BE2C (cell line): Measurements from ENCODE around the gene GIMAP1.

Experiments used
- DNase-seq: peaks from one replicate; pipeline ENCODE4 v3.0.0-alpha.2; 2020
- H3K27me3 ChIP-seq: fragments of 250-450 bp; sonication (Bioruptor Pico); 2 replicates; pipeline ENCODE4 v1.5.1; 2020; ENCODE audit warnings: mild to moderate bottlenecking
- H3K36me3 ChIP-seq: fragments of 250-450 bp; sonication (Bioruptor Pico); 2 replicates; pipeline ENCODE4 v1.5.1; 2020; ENCODE audit warnings: mild to moderate bottlenecking
- H3K4me1 ChIP-seq: fragments of 250-450 bp; sonication (Bioruptor Pico); 2 replicates; pipeline ENCODE4 v1.5.1; 2020
- H3K4me3 ChIP-seq: 2 replicates; pipeline ENCODE4 v1.5.1; 2011; ENCODE audit warnings: low read depth, low read length
- H3K9me3 ChIP-seq: fragments of 250-450 bp; sonication (Bioruptor Pico); 2 replicates; pipeline ENCODE4 v1.5.1; 2020
- TF ChIP-seq, protein P1 (sequence below): IDR thresholded peaks from 2 replicates; pipeline ENCODE4 v1.5.1; 2012; ENCODE audit warnings: mild to moderate bottlenecking, low read depth, low read length

Gene GIMAP1

DNA sequence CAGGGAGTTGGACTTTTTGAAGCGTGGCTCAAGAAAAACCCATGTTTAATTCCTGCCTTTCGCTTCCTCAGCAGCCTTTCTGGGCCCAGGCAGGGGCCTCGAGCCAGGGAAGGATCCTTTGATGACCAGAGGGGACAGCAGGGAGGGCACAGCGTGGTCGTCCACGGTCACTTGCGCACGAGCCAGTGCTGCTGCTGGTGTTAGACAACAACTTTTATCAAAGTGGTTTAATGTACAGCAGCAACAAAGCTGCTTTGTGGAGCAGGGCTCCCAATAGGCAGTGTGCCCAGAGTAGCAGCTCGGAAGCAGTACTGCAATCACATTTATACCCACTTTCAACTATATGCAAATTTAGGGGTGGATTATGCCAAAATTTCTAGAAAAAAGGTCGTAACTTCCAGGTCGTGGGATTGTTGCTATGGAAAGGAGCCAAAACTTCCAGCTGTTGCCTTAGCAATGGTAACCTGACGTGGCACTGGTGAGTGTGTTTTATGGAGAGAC, 6.1 kb downstream of the GIMAP1 start:
- TF ChIP-seq, protein P1, sequence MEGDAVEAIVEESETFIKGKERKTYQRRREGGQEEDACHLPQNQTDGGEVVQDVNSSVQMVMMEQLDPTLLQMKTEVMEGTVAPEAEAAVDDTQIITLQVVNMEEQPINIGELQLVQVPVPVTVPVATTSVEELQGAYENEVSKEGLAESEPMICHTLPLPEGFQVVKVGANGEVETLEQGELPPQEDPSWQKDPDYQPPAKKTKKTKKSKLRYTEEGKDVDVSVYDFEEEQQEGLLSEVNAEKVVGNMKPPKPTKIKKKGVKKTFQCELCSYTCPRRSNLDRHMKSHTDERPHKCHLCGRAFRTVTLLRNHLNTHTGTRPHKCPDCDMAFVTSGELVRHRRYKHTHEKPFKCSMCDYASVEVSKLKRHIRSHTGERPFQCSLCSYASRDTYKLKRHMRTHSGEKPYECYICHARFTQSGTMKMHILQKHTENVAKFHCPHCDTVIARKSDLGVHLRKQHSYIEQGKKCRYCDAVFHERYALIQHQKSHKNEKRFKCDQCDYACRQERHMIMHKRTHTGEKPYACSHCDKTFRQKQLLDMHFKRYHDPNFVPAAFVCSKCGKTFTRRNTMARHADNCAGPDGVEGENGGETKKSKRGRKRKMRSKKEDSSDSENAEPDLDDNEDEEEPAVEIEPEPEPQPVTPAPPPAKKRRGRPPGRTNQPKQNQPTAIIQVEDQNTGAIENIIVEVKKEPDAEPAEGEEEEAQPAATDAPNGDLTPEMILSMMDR = no peak
- no peaks in the 10 kb centered on the region for H3K4me1 ChIP-seq
- DNase-seq = no peak
- no peak overlapping the region for H3K4me3 ChIP-seq
- peaks cover 15% of the 10 kb centered on the region for H3K27me3 ChIP-seq
- no peaks in the 10 kb centered on the region for H3K9me3 ChIP-seq
- H3K36me3 ChIP-seq = no peaks in the 10 kb centered on the region

DNA sequence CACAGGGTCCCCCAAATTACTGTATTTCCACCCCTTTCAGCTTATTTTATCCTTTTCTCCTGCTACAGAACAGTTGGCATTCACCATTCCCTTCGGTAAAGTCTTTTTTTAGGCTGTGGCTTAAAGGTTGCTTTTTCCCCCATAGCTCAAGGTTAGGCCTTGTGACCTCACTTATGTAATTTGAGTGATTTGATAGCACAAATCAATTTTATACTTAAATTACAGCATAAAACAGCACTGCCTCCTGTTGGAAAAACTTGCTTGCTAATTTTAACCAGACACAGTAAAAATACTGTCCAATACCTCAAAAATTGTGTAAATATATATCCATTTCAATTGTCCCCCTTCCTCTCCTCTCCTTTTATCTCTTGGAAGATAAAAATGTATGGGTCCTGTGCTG, 7.1 kb downstream of the GIMAP1 start:
- no peak overlapping the region for H3K4me3 ChIP-seq
- no peak for DNase-seq
- no peaks in the 10 kb centered on the region for H3K4me1 ChIP-seq
- H3K36me3 ChIP-seq = no peaks in the 10 kb centered on the region
- TF ChIP-seq, protein P1 = no peak
- no peaks in the 10 kb centered on the region for H3K9me3 ChIP-seq
- H3K27me3 ChIP-seq = peaks cover 15% of the 10 kb centered on the region

DNA sequence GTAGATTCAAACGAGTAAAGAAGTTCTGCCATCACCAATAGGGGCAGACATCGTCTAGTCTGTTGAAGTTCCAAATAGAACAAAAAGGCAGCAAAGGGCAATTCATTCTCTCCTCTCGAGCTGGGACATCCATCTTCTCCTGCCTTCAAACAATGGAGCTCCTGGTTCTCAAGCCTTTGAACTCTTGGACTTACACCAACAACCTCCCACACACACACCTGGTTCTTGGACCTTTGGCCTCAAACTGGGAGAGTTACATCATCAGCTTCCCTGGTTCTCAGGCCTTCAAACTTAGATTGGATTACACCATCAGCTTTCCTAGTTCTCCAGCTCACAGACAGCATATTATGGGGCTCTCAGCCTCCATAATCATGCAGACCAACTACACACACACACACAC, 11.0 kb downstream of the GIMAP1 start:
- H3K36me3 ChIP-seq = no peaks in the 10 kb centered on the region
- DNase-seq = no peak
- TF ChIP-seq, protein P1 = no peak
- no peak overlapping the region for H3K4me3 ChIP-seq
- no peaks in the 10 kb centered on the region for H3K4me1 ChIP-seq
- no peaks in the 10 kb centered on the region for H3K9me3 ChIP-seq
- H3K27me3 ChIP-seq = peaks cover 7% of the 10 kb centered on the region

DNA sequence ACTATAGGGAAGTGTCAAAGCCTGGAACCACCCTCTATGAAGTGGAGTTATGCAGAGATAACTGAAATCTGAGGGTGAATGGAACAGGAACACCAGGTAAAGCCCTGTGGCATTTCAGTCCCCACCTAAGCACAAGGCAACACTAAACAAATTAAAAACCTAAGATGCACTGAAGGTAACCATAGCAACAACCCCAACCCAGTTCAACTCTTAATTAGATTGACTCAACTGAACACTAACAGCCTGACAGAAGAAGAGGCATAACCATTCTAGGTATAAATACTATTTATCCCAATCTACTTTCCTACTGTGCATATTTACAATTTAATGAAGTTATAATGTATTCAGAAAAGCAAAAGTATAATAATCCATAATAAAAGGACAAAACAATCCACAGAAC, 11.6 kb downstream of the GIMAP1 start:
- no peak for DNase-seq
- no peaks in the 10 kb centered on the region for H3K4me1 ChIP-seq
- H3K4me3 ChIP-seq = no peak overlapping the region
- TF ChIP-seq, protein P1 = no peak
- no peaks in the 10 kb centered on the region for H3K9me3 ChIP-seq
- peaks cover 3% of the 10 kb centered on the region; the same call in 1 of the 2 replicates for H3K27me3 ChIP-seq
- H3K36me3 ChIP-seq = no peaks in the 10 kb centered on the region

DNA sequence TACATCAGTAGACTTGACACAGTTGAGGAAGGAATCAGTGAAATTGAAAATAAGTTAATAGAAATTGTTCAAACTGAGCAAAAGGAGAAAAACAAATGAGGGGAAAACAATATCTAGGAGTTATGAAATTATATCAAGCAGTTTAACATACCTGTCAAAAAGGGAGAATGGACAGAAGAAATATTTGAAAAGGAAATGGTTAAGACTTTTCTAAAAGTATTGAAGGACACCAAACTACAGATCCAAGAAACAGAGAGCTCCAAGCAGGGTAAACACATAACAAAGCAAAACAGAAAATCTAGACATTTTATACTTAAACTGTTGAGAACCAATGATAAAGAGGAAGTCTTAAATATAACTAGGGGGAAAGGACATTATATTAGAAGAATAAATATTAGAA, 12.2 kb downstream of the GIMAP1 start:
- no peaks in the 10 kb centered on the region for H3K4me1 ChIP-seq
- no peaks in the 10 kb centered on the region for H3K36me3 ChIP-seq
- TF ChIP-seq, protein P1 = no peak
- no peak for DNase-seq
- H3K9me3 ChIP-seq = no peaks in the 10 kb centered on the region
- peaks cover 3% of the 10 kb centered on the region; the same call in 1 of the 2 replicates for H3K27me3 ChIP-seq
- no peak overlapping the region for H3K4me3 ChIP-seq

DNA sequence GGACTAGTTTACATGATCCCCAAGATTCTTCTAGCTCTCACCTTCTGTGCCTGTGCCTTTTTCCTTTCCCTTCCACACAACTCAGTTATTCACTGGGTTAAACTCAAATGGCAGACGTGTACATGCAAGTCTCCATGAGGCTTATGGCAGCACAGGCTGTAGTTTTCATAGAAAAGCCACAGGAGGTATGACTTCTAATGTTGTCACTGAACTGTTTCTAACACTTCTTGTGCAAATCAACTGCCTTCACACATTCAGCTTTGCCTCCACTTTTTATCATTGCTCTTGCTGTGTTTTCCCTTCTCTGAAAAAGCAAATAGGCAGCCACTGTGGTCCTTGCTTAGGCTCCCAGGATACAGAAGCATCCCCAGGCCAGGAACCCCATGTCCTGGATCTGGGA, 15.5 kb downstream of the GIMAP1 start:
- Histone ChIP-seq H3K4me3 (no peak overlapping the region), H3K9me3 (no peaks in the 10 kb centered on the region), H3K4me1 (no peaks in the 10 kb centered on the region), H3K36me3 (no peaks in the 10 kb centered on the region), H3K27me3 (peaks cover 19% of the 10 kb centered on the region)
- TF ChIP-seq, protein P1 = no peak
- DNase-seq = no peak
